DOHH2 (cell line): ENCODE data around the gene ATP6V0A1.

Experiments used
- CTCF ChIP-seq: fragments of 200-600 bp; sonication (generic); IDR thresholded peaks from one replicate; pipeline ENCODE4 v1.5.1; 2014; ENCODE audit warnings: antibody characterized with exemption, mild to moderate bottlenecking, low read depth, low read length; ENCODE audit not compliant: poor library complexity, severe bottlenecking
- EZH2phosphoT487 ChIP-seq: fragments of 200-600 bp; sonication (generic); IDR thresholded peaks from 2 replicates; pipeline ENCODE4 v1.6.1; 2017; ENCODE audit warnings: borderline replicate concordance, mild to moderate bottlenecking, antibody characterized with exemption, low read length, moderate library complexity, mixed read lengths

- TF ChIP-seq CTCF: no peak
- no peak for TF ChIP-seq EZH2phosphoT487
Measured at GRCh38 chr17:42563950-42564349, 105.3 kb downstream of the ATP6V0A1 start.
